Measurements from ENCODE around the gene WNT7B.

The WNT7B gene

GRCh38 chr22:45903355-45904135 is 73.4 kb downstream of the WNT7B start:
- no peak for DNase-seq

GRCh38 chr22:45897736-45898135 is 79.2 kb downstream of the WNT7B start:
- DNase-seq: no peak

- DNase-seq: no peak
Measured at GRCh38 chr22:45896964-45897538, 79.9 kb downstream of the WNT7B start.

GRCh38 chr22:45896153-45896951 is 80.6 kb downstream of the WNT7B start:
- no peak for DNase-seq

GRCh38 chr22:45895436-45896152 is 81.4 kb downstream of the WNT7B start:
- DNase-seq: no peak

- DNase-seq: no peak
Measured at GRCh38 chr22:45893516-45893915, 83.4 kb downstream of the WNT7B start.

- DNase-seq: no peak
Measured at GRCh38 chr22:45892681-45893461, 84.1 kb downstream of the WNT7B start.

GRCh38 chr22:45891996-45892621 is 84.9 kb downstream of the WNT7B start:
- no peak for DNase-seq

- no peak for DNase-seq
Measured at GRCh38 chr22:45891471-45891995, 85.4 kb downstream of the WNT7B start.

GRCh38 chr22:45891021-45891421 is 85.9 kb downstream of the WNT7B start:
- no peak for DNase-seq

- no peak for DNase-seq
Measured at GRCh38 chr22:45890351-45890635, 86.7 kb downstream of the WNT7B start.

GRCh38 chr22:45889539-45890350 is 87.2 kb downstream of the WNT7B start:
- no peak for DNase-seq

GRCh38 chr22:45889093-45889538 is 87.8 kb downstream of the WNT7B start:
- DNase-seq: no peak

- DNase-seq: no peak
Measured at GRCh38 chr22:45888221-45889092, 88.5 kb downstream of the WNT7B start.

- no peak for DNase-seq
Measured at GRCh38 chr22:45887202-45888131, 89.5 kb downstream of the WNT7B start.

GRCh38 chr22:45886540-45886939 is 90.4 kb downstream of the WNT7B start:
- no peak for DNase-seq

GRCh38 chr22:45885941-45886395 is 91.0 kb downstream of the WNT7B start:
- DNase-seq: no peak

- DNase-seq: no peak
Measured at GRCh38 chr22:45885171-45885840, 91.7 kb downstream of the WNT7B start.
